ENCODE data around the gene CUL3.

Gene CUL3

DNA sequence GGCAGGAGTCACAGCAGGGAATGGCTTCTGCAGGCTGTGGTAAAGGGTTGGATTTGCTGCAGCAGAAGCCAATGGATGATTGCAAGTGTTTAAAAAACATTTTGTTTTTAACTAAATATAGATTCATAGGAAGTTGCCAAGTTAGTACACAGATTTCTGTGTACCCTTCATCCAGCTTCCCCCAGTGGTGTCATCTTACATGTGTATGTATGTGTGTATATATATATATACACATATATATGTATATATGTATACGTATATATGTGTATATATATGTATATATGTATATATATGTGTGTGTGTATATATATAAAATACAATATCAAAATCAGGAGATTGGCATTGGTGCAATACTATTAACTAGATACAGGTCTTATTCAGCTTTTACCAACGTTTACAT is 164.1 kb downstream of the CUL3 start:
- TF ChIP-seq POLR2AphosphoS5 (IDR thresholded peaks at IDR 0.05; ENCODE audit: low read depth) (no peak), SPI1 (IDR thresholded peaks at IDR 0.05; ENCODE audit: borderline replicate concordance, low read depth) (no peak), GABPA (IDR thresholded peaks at IDR 0.05; ENCODE audit: low read depth) (no peak)
- TF ChIP-seq, protein P1, sequence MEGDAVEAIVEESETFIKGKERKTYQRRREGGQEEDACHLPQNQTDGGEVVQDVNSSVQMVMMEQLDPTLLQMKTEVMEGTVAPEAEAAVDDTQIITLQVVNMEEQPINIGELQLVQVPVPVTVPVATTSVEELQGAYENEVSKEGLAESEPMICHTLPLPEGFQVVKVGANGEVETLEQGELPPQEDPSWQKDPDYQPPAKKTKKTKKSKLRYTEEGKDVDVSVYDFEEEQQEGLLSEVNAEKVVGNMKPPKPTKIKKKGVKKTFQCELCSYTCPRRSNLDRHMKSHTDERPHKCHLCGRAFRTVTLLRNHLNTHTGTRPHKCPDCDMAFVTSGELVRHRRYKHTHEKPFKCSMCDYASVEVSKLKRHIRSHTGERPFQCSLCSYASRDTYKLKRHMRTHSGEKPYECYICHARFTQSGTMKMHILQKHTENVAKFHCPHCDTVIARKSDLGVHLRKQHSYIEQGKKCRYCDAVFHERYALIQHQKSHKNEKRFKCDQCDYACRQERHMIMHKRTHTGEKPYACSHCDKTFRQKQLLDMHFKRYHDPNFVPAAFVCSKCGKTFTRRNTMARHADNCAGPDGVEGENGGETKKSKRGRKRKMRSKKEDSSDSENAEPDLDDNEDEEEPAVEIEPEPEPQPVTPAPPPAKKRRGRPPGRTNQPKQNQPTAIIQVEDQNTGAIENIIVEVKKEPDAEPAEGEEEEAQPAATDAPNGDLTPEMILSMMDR (IDR thresholded peaks at IDR 0.05; ENCODE audit: insufficient read depth, low read length) = no peak
- TF ChIP-seq, protein P2, sequence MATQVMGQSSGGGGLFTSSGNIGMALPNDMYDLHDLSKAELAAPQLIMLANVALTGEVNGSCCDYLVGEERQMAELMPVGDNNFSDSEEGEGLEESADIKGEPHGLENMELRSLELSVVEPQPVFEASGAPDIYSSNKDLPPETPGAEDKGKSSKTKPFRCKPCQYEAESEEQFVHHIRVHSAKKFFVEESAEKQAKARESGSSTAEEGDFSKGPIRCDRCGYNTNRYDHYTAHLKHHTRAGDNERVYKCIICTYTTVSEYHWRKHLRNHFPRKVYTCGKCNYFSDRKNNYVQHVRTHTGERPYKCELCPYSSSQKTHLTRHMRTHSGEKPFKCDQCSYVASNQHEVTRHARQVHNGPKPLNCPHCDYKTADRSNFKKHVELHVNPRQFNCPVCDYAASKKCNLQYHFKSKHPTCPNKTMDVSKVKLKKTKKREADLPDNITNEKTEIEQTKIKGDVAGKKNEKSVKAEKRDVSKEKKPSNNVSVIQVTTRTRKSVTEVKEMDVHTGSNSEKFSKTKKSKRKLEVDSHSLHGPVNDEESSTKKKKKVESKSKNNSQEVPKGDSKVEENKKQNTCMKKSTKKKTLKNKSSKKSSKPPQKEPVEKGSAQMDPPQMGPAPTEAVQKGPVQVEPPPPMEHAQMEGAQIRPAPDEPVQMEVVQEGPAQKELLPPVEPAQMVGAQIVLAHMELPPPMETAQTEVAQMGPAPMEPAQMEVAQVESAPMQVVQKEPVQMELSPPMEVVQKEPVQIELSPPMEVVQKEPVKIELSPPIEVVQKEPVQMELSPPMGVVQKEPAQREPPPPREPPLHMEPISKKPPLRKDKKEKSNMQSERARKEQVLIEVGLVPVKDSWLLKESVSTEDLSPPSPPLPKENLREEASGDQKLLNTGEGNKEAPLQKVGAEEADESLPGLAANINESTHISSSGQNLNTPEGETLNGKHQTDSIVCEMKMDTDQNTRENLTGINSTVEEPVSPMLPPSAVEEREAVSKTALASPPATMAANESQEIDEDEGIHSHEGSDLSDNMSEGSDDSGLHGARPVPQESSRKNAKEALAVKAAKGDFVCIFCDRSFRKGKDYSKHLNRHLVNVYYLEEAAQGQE (IDR thresholded peaks at IDR 0.05; ENCODE audit: insufficient replicate concordance, low read depth) = no peak
- no peaks in the 10 kb centered on the region for H3K27me3 ChIP-seq (ENCODE audit: insufficient read depth, poor library complexity, severe bottlenecking)
- DNase-seq (ENCODE audit: low read depth in 1 of 2, low spot score in 1 of 2) = no peak
- H3K27ac ChIP-seq (replicated peaks) = no peak overlapping the region
- H3K4me3 ChIP-seq (replicated peaks; ENCODE audit: insufficient read depth, low read length) = no peak overlapping the region
